Measurements from ENCODE around the gene HMGB3. TPM values are rescaled to one million over a fixed set of nuclear protein-coding genes. Genes with fewer than 3 reads are reported as not detected.
"Not testable (repeated sequence)": the region's sequence is repeated elsewhere in the genome, so short reads cannot be mapped to it uniquely, and the experiment has no call there.

The HMGB3 gene
- total RNA-seq, 1 donor from 2014 or later: 15.3 TPM

DNA sequence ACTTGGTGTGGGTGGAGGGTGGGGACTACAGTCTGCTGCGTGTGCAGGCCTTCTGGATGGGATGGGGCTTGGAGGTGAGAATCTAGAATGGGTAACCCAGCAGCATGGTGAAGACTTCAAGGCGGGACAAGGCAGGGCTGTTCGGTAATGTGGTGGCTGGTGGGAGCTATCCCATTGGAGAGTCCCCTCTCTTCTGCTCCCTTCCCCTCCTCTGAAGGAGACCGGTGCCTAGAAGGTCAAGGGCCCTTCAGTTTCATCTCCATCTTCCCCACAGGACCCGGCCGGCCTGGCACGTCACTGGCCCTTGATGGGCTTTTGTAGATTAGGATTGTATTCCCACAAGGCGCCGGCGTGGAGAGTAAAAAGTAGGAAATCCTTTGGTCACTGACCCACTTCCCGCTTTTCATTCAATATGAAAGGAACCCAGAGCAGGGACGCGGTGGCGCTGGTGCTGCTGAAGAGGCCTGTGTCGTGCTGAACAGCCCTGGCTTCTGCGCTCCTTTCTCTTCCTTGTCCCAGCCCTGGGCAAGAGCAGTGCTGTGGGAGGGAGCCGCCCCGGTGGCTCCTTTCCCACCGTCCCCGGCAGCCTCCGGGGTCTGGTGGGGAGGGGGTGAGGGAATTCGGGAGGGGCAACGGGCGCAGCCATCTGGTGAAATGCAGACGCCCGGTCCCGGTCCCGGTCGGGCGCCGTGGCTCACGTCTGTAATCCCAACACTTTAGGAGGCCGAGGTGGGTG is 7.3 kb upstream of the HMGB3 start:
- peak; percentile 79 for DNase-seq (ENCODE audit: low spot score)

DNA sequence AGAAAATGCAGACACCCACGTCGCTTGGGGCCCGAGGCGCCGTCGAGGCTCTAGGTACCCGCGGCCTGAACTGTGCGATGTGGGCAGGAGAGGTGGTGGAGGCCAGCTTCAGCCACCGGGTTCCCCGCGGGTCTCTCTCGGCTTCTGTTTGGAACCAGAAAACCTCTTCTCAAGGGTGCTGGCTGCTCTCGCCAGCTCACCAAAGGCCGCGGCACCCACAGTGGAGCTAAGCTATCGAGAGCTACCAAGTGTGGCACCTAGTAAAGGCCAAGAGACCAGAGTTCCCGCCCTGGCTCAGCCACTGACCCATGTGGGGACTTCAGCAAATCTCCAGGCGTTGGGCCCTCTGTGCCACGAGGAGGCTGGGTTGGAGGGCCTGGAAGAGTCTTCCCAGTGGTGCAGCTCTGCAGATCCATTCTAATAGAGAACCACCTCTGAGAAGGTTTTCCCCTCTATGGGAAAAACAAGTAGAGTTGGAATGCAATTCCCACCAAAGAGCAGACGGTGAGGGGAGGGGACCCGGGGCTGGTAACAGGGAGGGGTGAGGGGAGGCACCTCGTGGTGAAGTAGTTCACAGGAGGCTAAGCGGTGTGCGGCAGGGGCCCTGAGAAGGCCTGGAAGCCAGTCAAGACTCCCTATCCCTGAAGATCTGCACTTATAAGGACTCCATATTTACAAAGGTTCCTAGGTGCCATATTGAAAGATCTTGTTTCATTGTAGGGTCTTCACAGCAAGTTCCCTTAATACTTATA is 5.5 kb upstream of the HMGB3 start:
- DNase-seq (ENCODE audit: low spot score): no peak

DNA sequence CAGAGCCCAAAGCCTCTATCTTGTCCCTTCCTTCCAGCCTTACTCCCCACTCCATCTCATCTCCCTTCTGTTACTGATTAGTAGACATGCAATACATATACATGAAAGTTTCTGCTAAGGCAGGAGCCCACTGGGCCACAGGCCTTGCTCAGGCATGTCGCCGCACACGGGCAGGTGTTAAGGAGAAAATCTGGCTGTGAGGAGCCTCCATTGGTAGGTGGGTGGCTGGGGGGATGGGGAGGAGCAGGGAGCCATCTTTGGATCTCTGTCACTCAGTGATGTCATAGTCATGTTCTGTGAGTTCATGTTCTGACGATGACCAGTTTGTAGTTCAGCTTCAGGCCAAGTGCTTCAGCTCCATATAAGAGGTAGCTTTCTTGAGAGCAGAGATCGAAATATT is 2.9 kb upstream of the HMGB3 start:
- no peak for DNase-seq (ENCODE audit: low spot score)

DNA sequence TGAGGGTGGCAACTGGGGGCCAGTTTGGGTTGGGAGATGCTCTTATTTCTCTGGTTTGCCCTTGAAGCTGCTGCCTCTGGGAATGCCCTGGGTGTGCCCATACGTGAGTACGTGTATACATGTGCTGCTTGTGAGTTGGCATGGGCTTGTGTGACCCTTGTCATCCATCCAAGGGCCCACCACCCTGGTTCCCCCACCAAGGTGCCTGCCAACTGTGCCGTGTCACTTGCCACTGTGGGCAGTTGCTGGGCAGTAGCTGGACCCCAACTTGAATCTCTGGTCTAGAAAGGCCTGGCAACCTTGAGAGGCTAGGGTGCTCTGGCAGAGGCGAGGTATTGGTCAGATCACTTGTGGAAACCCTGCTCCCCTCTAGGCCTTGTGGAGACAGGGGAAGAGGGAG is 2.4 kb upstream of the HMGB3 start:
- DNase-seq (ENCODE audit: low spot score): no peak

DNA sequence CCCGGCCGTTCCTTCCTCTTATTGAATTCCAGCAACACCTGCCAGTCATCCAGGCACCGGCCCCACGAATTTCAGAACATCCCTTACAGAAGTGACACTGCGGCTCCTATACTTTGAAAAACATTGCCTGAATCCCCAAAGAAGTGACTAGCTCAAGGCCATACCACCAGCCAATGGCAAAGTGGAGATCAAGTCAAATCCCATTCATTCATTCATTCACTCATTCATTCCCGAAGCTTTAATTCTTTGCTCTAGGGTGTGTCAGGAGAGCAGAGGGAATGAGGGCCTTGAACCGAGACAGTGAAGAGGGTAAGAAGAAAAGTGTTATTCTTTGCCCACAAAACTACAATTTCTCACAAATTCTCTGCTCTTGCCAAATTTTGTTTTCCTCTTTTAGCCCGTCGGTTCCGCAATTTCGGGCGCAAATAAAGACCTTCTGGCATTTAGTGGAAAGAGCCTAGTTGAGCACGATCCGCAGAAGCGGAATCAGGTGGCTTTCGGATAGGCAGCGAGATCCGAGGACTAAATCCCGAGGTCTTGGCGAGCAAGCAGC is 824 bp upstream of the HMGB3 start:
- no peak for DNase-seq (ENCODE audit: low spot score)

DNA sequence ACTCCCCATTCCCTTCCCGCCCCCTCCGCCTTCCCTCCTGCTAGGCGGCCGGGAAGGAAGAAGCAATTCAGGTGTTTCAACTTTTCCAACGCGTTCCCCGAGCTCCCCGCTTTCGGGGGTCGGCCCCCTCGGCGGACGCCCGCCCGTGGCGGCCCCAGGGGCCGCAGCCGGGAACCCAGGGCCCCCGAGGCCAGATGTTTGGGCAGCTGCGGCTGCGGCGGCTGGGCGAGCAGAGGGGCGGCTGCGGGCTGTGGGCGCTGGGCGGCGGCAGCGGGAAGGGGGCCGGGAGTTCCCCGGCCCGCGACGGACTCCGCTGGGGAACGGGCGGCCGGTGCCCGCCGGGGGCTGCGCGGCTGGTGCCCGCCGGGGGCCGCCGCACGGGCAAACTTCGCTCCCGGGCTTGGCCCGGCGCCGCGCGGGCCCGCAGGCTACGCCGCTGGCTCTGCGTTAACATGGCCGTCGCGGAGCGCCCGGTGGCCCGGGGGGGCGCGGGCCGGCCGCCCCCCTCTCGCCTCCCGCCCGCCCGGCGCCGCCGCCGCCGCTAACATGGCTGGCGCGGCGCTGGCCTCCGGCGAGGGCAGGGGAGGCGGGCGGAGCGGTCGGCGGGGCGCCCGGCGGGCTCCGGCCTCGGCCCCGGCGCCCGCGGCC is 510 bp downstream of the HMGB3 start:
- DNase-seq (ENCODE audit: low spot score): no peak

DNA sequence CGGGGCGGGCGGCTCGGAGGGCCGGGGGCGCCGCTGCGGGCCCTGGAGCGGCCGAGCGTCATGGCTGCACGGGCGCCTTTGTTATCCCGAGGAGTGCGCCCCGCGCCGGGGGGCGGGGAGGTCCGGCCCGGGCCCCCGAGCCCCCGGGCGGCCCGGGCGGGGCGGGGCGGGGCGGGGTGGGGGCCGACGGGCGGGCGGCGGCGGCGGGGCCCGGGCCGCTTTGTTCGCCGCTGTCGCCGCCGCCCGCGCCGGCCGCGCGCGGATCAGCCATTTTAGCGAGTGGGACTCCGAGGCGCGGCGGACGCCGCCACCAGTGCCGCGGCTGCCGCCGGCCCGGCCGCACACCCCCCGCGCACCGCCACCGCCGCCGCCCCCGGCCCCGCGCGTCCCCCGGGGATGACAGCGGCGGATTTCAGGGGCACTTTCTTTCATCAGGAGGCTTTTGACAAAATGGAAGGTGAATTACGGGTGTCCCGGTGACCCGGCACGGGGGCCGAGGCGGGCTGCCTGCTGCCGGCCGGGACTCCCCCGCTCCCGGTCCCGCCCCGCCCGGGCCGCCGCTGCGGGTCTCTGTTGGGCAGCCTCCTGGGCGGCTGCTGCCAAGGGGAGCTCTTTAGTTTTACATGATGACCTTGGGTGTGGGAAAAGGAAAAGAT is 1.2 kb downstream of the HMGB3 start:
- no peak for DNase-seq (ENCODE audit: low spot score)

DNA sequence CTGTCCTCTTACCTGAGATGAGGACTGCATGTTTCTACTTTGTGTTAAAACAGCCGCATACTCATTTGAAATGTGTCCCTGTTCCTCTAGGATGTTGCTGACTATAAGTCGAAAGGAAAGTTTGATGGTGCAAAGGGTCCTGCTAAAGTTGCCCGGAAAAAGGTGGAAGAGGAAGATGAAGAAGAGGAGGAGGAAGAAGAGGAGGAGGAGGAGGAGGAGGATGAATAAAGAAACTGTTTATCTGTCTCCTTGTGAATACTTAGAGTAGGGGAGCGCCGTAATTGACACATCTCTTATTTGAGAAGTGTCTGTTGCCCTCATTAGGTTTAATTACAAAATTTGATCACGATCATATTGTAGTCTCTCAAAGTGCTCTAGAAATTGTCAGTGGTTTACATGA is 4.6 kb downstream of the HMGB3 start:
- DNase-seq (ENCODE audit: low spot score): not testable (repeated sequence)

DNA sequence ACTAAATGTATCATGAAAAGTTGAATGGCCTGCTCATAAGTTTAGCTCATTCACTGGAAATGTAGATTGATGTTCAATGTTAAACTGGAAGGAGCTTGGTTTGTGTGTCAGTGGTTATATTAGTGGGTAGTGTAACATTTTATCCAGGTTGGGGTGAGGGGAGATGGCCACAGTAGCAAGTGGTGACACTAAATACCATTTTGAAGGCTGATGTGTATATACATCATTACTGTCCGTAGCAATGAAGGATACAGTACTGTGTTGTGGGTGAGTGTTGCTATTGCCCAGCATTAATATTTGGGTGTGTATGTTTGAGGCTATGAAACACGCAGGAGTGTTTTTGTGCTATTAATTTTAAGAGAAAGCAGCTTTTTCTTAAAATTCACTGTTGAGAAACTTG is 6.3 kb downstream of the HMGB3 start:
- DNase-seq (ENCODE audit: low spot score): no peak

DNA sequence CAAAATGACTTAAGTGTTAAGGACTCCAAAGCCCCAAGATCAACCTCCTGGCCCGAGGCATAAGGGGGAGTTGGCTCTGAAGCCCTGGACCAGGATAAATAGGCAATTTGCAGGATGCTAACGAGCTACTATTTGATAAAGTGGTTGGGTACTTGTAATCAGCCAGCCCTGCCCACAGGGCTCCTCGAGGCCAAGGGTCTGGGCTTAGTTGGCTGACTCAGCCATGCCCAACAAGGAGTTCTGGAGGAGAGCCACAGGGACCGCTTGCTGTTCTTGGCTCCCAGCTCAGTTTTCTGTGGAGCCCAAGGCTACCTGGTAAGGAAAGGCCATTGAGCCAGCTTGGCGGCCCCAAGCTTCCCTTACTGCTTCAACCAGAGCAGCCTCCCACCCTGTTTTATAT is 7.8 kb downstream of the HMGB3 start:
- no peak for DNase-seq (ENCODE audit: low spot score)

DNA sequence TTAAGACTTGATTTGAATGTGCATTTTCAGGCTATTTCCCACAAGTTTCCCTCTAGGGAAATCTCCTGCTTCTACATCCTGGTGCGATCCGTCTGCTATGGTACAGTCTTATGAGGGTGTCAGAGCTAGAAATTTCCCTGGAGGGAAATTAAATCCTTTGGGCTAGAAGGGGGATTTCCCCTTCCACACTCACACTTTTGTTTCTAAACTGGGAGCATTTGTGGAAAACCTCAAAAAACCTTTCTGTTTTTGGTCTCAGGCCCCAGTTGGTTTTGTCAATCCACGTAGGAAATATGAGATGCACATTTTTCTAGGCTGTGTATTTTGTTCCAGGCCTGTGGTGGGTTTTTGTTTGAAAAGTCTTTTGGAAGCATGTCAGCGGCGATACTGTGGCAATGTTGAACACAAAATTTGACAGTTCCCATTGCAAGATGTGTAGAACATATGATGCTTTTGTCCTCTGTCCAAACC is 17.8 kb downstream of the HMGB3 start:
- no peak for DNase-seq (ENCODE audit: low spot score)

DNA sequence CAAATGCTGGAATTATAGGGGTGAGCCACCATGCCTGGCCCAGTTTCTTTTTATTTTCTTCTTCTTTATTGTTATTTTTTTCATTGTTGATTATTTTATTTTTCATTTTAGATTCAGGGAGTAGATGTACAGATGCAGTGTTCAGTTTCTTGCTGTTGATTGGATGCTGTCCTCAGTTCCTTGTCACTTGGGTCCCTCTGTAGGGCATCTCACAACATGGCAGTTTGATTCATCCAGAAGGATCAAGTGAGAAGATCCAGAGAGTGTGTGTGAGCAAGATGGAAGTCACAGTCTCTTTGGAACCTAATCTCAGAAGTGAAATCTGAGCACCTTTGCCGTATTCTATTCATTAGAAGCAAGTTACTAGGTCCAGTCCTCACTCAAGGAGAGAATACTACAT is 20.9 kb downstream of the HMGB3 start:
- no peak for DNase-seq (ENCODE audit: low spot score)

DNA sequence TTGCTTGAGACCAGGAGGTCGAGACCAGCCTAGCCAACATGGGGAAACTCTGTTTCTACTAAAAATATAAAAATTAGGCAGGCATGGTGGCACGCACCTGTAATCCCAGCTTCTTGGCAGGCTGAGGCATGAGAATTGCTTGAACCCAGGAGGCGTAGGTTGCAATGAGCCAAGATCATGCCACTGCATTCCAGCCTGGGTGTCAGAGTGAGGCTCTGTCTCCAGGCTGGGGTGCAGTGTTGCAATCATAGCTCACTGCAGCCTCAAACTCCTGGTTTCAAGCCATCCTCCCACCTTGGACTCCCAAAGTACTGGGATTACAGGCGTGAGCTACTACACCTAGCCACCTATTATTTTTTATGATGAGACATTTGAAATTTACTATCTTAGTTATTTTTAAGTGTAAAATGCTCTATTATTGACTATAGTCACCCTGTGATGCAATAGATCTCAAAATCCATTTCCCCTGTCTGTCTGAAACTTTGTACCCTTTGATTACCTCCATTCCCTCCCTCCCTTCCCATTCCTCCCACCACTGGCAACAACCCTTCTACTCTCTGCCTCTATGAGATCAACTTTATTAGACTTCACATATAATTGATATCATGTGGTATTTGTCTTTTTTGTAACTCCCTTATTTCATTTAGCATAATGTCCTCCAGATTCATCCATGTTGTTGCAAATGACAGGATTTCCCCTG is 23.4 kb downstream of the HMGB3 start:
- no peak for DNase-seq (ENCODE audit: low spot score)

DNA sequence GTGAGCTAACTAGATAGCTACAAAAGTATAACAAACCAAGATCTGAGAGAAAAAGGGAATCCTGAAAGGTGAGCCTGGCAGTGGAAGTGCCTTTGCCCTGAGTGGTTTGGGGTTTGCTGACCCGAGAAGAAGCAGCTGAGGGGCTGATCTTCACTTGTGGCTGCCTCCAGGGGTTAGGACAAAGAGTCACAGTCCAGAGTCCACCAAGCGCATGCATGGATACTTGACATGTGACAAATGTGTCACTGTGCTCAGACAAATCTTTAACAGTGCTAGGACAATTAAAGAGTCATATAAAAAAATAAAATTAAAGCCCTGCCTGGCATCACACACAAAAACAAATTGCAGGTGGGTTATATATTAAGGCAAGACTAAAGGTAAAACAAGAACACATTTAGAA is 26.4 kb downstream of the HMGB3 start:
- DNase-seq (ENCODE audit: low spot score): no peak

DNA sequence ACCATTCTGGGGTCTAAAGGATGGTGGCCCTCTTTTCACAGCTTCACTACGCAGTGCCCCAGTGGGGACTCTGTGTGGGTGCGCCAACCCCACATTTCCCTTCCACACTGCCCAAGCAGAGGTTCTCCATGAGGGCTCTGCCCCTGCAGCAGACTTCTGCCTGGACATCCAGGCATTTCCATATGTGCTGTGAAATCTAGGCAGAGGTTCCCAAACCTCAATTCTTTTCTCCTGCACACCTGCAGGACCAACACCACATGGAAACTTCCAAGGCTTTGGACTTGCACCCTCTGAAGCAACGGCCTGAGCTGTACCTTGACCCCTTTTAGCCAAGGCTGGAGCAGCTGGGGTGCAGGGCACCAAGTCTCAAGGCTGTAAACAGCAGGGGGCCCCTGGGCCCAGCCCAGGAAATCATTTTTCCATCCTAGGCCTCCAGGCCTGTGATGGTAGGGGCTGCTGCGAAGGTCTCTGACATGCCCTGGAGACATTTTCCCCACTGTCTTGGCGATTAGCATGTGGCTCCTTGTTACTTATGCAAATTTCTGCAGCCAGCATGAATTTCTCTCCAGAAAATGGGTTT is 30.1 kb downstream of the HMGB3 start:
- DNase-seq (ENCODE audit: low spot score): no peak

DNA sequence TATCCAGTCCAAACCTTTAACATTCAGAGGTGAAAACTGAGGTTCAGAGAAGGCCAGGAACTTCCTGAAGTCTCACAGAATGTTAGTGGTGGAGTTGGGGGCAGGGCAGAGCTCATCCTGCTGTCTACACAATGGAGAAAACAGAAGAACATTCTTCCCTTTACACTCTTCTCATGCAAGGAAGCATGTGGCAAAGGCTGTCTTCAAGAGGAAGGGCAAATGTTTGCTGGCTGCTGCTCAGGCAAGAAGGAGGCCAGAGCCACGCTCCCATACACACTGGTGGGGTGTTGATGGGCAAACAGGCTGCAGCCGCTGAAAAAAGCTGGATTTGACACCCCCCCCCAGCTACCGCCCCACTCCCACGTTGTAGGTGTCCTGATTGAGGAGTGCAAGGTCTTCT is 32.5 kb downstream of the HMGB3 start:
- DNase-seq (ENCODE audit: low spot score): no peak

DNA sequence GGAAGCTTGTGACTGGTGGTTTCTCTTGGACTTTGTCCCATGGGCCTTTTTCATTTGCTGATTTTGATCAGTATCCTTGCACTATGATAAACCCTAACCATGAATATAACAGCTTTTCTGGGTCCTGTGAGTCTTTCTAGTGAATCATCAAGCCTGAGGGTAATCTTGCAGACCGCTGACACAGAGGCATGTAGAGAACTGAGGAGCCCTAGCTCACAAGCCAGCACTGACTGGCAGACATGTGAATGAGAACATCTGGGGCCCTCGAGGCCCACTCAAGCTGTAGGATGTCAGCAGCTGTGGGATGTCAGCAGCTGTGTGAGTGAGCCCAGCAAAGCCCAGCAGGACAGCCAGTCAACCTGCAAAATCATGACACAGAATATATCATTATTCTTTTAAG is 36.7 kb downstream of the HMGB3 start:
- no peak for DNase-seq (ENCODE audit: low spot score)

DNA sequence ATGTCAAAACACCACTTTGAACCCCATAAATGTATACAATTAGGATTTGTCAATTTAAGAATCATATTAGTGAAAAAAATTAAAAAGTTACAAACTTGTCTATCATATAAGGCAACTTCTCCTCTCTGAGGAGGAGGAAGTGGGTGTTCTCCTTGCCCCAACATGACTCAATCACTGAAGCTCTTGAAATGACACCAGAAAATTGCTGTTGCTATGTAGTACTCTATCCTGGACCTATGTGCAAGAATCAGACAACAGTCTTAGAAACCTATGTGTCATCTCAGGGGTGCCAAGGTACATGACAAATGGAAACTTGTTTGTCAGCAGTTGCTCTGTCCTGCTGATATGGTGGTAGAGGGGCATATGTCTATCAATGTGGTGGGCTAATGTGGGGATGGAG is 47.7 kb downstream of the HMGB3 start:
- no peak for DNase-seq (ENCODE audit: low spot score)

DNA sequence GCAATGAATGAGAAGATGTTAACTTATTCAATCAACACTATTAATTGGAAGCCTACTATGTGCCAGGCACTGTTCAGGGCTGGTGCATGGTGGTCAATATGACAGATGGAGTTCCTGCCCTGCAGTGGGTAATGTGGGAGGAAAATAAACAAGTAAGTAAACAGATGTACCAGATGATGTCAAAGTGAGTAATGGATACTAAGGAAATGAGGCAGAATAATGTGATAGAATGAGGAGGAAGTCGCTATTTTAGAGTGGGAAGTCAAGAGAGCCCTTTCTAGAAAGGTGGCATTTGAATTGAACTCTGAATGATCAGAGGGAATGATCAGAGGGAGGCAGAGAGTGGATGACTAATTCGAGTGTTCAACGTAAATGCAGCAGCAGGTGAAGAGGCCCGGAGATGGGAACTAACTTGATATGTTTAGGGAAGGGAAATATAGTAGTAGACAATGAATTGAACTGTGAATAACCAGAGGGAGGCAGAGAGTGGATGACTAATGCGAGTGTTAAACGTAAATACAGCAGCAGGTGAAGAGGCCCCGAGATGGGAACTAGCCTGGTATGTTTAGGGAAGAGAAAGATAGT is 48.3 kb downstream of the HMGB3 start:
- no peak for DNase-seq (ENCODE audit: low spot score)

DNA sequence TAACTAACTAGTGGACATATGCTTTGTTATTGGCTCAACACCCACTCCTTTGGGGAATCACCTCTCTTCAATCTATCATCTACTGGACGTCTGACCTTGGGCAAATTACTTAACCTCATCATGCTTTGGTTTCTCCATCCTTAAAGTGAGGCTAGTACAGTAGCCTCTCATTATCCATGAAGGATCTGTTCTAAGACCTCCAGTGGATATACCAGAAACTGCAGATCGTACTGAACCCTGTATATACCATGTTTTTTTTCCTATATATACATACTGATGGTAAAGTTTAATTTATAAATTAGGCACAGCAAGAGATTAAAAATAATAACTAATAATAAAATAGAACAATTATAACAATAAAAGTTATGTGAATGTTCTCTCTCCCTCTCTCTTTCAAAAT is 56.2 kb downstream of the HMGB3 start:
- no peak for DNase-seq (ENCODE audit: low spot score)
